Measurements from ENCODE around the gene XPC. TPM values are rescaled to one million over a fixed set of nuclear protein-coding genes. Genes with fewer than 3 reads are reported as not detected.

XPC gene
- total RNA-seq, 1 donor from 2014 or later, result 41.6 TPM

- TF ChIP-seq CTCF (conservative IDR thresholded peaks at IDR 0.05), result peak; percentile 58
- Mint-ChIP-seq H3K9me3 (peaks cover 18% of the 10 kb centered on the region), H3K36me3 (ENCODE audit: low read depth) (peaks cover 8% of the 10 kb centered on the region), H3K4me3 (peak overlapping the region; percentile 27), H3K4me1 (peaks cover 13% of the 10 kb centered on the region), H3K27me3 (ENCODE audit: low read depth) (no peaks in the 10 kb centered on the region), H3K27ac (ENCODE audit: unreplicated experiment) (no peak overlapping the region)
- DNase-seq (ENCODE audit: low read depth, low spot score), result peak; percentile 25
These were observed 38.1 kb upstream of the XPC start for GRCh38 chr3:14216257-14217048.

GRCh38 chr3:14214764-14215163 lies 36.4 kb upstream of the XPC start:
- Mint-ChIP-seq H3K27me3 (ENCODE audit: low read depth) (no peaks in the 10 kb centered on the region), H3K4me3 (no peak overlapping the region), H3K36me3 (ENCODE audit: low read depth) (no peaks in the 10 kb centered on the region), H3K4me1 (peaks cover 26% of the 10 kb centered on the region), H3K27ac (ENCODE audit: unreplicated experiment) (no peak overlapping the region), H3K9me3 (peaks cover 6% of the 10 kb centered on the region)
- DNase-seq (ENCODE audit: low read depth, low spot score), result no peak
- no peak for TF ChIP-seq CTCF (conservative IDR thresholded peaks at IDR 0.05)

- DNase-seq (ENCODE audit: low read depth, low spot score), result no peak
- H3K9me3 Mint-ChIP-seq, result peaks cover 6% of the 10 kb centered on the region
These were observed 34.8 kb upstream of the XPC start for GRCh38 chr3:14213066-14213774.

GRCh38 chr3:14212032-14212431 lies 33.6 kb upstream of the XPC start:
- no peaks in the 10 kb centered on the region for H3K36me3 Mint-ChIP-seq (ENCODE audit: low read depth)
- no peaks in the 10 kb centered on the region for H3K27me3 Mint-ChIP-seq (ENCODE audit: low read depth)
- no peak for DNase-seq (ENCODE audit: low read depth, low spot score)
- TF ChIP-seq CTCF (conservative IDR thresholded peaks at IDR 0.05), result no peak
- peaks cover 6% of the 10 kb centered on the region for H3K9me3 Mint-ChIP-seq
- no peak overlapping the region for H3K4me3 Mint-ChIP-seq
- peaks cover 34% of the 10 kb centered on the region for H3K4me1 Mint-ChIP-seq
- H3K27ac Mint-ChIP-seq (ENCODE audit: unreplicated experiment), result no peak overlapping the region

More at GRCh38 chr3:14213066-14213774, 34.8 kb upstream of the XPC start:
- H3K27me3 Mint-ChIP-seq (ENCODE audit: low read depth), result no peaks in the 10 kb centered on the region
- peak overlapping the region; percentile 4 for H3K27ac Mint-ChIP-seq (ENCODE audit: unreplicated experiment)
- no peak for TF ChIP-seq CTCF (conservative IDR thresholded peaks at IDR 0.05)
- peaks cover 34% of the 10 kb centered on the region for H3K4me1 Mint-ChIP-seq
- no peaks in the 10 kb centered on the region for H3K36me3 Mint-ChIP-seq (ENCODE audit: low read depth)
- H3K4me3 Mint-ChIP-seq, result no peak overlapping the region

- H3K4me3 Mint-ChIP-seq, result no peak overlapping the region
- TF ChIP-seq CTCF (conservative IDR thresholded peaks at IDR 0.05), result no peak
- peaks cover 5% of the 10 kb centered on the region for H3K9me3 Mint-ChIP-seq
- H3K27ac Mint-ChIP-seq (ENCODE audit: unreplicated experiment), result no peak overlapping the region
- DNase-seq (ENCODE audit: low read depth, low spot score), result no peak
- no peaks in the 10 kb centered on the region for H3K36me3 Mint-ChIP-seq (ENCODE audit: low read depth)
- no peaks in the 10 kb centered on the region for H3K27me3 Mint-ChIP-seq (ENCODE audit: low read depth)
- peaks cover 32% of the 10 kb centered on the region for H3K4me1 Mint-ChIP-seq
These were observed 33.2 kb upstream of the XPC start for GRCh38 chr3:14211621-14212020.

All from neural crest cell (in vitro differentiated cells).